Sigmoid colon (tissue), 7 donors: ENCODE data around the gene KCTD2. TPM values are rescaled to one million over a fixed set of nuclear protein-coding genes. Genes with fewer than 3 reads are reported as not detected.

ENCODE experiments used
- DNase-seq: peaks from one replicate; pipeline ENCODE4 v3.0.0-alpha.2; 2019
- H3K27ac ChIP-seq, 4 donors: fragments of 200-600 bp; sonication (generic); one replicate each; pipeline ENCODE4 v1.5.1; 2016 to 2019; ENCODE audit warnings: mild to moderate bottlenecking in 1 of 4
- H3K27me3 ChIP-seq, 3 donors: fragments of 200-600 bp; sonication (generic); one replicate each; pipeline ENCODE4 v1.5.1; 2019; ENCODE audit warnings: mild to moderate bottlenecking in 1 of 3
- H3K36me3 ChIP-seq, 4 donors: fragments of 200-600 bp; sonication (generic); one replicate each; pipeline ENCODE4 v1.5.1; 2016 to 2019
- H3K4me1 ChIP-seq, 4 donors: fragments of 200-600 bp; sonication (generic); one replicate each; pipeline ENCODE4 v1.5.1; 2017 to 2019
- H3K4me3 ChIP-seq, 4 donors: fragments of 200-600 bp; sonication (generic); one replicate each; pipeline ENCODE4 v1.5.1; 2017 to 2019; ENCODE audit warnings: mild to moderate bottlenecking in 2 of 4, moderate library complexity in 1 of 4
- H3K9me3 ChIP-seq, 4 donors: fragments of 200-600 bp in 3 of 4; sonication (generic) in 3 of 4; one replicate each; pipeline versions ENCODE4 v1.5.1 to v1.6.1; 2013 to 2019
- EP300 ChIP-seq, 4 donors: sonication (generic); formaldehyde crosslinking; IDR thresholded peaks; one replicate each; pipeline ENCODE4 v1.6.1; 2017; ENCODE audit warnings: antibody characterized with exemption in 4 of 4
- POLR2A ChIP-seq, 2 donors: fragments of 450-650 bp; IDR thresholded peaks; one replicate each; pipeline ENCODE4 v1.6.1; 2016; ENCODE audit warnings: antibody characterized with exemption in 2 of 2, mild to moderate bottlenecking in 2 of 2, moderate library complexity in 2 of 2
- POLR2AphosphoS5 ChIP-seq, 4 donors: sonication (generic); formaldehyde crosslinking; IDR thresholded peaks; one replicate each; pipeline ENCODE4 v1.6.1; 2017; ENCODE audit warnings: antibody characterized with exemption in 4 of 4
- WGBS, 2 donors: extraction: QIAGEN DNeasy Blood & Tissue Kit; methylation state at CpG; one replicate each; pipeline ENCODE4 v1.1.7; 2013; 5-methylcytosine and 5-hydroxymethylcytosine counted together
- intact Hi-C: fragments of 100-400 bp; cut with DNase I; formaldehyde crosslinking; loops from one replicate; pipeline ENCODE4 v1.15.1; 2023
- polyA plus RNA-seq, 3 donors: library from polyadenylated mRNA; stranded (reverse); fragments of 200-250 nt; gene quantifications; one replicate each; pipeline ENCODE4 v1.2.3, GENCODE V29; 2013
- total RNA-seq, 4 donors: library from RNA; depleted of rRNA; stranded (reverse); fragments of >200 nt; gene quantifications; one replicate each; pipeline ENCODE4 v1.1.0, GENCODE V29; 2016
- TF ChIP-seq, protein P1 (sequence below), 4 experiments: fragments of 450-650 bp in 3 of 4; fragments of 200-600 bp in 1 of 4; IDR thresholded peaks; one replicate each; pipeline ENCODE4 v1.5.1; 2016 to 2019; ENCODE audit warnings: antibody characterized with exemption in 4 of 4, mild to moderate bottlenecking in 3 of 4, moderate library complexity in 2 of 4
- donor health status: healthy with polysubstance abuse.
- donor health status: Bipolar disorder and iron deficiency.
- donor health status: healthy.

KCTD2 gene
- total and polyA plus RNA-seq, 7 donors: 12.5 to 25.5 (median 21.3) TPM

DNA sequence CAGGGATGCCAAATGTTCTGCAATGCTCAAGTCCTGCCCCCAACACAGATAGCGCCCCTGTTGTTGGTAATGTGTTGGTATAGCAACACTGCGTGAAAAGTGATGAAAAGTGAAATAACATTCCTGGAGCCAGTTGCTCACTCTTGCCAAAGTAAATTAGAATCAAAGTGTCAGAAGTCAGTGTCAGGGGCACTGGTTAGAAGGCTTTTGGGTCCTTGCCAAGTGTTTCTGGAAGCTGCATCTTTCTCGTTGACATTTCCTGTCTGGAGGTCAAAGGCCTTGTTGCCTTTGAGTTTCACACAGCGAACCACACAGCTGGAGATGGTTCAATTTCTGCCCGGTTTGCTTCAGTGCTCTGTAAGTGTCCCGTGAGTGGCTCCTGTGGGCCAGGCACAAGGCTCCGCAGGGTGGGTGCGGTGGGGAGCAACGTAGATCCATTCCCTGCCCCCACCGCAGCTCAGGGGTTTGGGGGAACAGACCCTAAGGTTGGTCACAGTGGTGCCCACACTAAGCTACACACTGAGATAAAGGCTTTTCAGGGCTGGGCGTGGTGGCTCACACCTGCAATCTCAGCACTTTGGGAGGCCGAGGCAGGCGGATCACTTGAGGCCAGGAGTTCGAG is 37.1 kb downstream of the KCTD2 start:
- no peak for TF ChIP-seq POLR2A (IDR thresholded peaks at IDR 0.05)
- TF ChIP-seq, protein P1, sequence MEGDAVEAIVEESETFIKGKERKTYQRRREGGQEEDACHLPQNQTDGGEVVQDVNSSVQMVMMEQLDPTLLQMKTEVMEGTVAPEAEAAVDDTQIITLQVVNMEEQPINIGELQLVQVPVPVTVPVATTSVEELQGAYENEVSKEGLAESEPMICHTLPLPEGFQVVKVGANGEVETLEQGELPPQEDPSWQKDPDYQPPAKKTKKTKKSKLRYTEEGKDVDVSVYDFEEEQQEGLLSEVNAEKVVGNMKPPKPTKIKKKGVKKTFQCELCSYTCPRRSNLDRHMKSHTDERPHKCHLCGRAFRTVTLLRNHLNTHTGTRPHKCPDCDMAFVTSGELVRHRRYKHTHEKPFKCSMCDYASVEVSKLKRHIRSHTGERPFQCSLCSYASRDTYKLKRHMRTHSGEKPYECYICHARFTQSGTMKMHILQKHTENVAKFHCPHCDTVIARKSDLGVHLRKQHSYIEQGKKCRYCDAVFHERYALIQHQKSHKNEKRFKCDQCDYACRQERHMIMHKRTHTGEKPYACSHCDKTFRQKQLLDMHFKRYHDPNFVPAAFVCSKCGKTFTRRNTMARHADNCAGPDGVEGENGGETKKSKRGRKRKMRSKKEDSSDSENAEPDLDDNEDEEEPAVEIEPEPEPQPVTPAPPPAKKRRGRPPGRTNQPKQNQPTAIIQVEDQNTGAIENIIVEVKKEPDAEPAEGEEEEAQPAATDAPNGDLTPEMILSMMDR (IDR thresholded peaks at IDR 0.05): no peak
- TF ChIP-seq POLR2AphosphoS5 (IDR thresholded peaks at IDR 0.05): no peak
- TF ChIP-seq EP300 (IDR thresholded peaks at IDR 0.05): no peak
- intact Hi-C loops: no loop called here
- Histone ChIP-seq H3K27ac (no peak overlapping the region), H3K36me3 (no peaks in the 10 kb centered on the region), H3K4me3 (no peak overlapping the region), H3K4me1 (peaks cover 0 to 17% (median 15%) of the 10 kb centered on the region in 4 donors), H3K9me3 (no peaks in the 10 kb centered on the region), H3K27me3 (no peaks in the 10 kb centered on the region)
- DNase-seq: no peak
- 57 to 63% methylated on average over 14 of the region's 14 CpGs for WGBS, 2 donors

DNA sequence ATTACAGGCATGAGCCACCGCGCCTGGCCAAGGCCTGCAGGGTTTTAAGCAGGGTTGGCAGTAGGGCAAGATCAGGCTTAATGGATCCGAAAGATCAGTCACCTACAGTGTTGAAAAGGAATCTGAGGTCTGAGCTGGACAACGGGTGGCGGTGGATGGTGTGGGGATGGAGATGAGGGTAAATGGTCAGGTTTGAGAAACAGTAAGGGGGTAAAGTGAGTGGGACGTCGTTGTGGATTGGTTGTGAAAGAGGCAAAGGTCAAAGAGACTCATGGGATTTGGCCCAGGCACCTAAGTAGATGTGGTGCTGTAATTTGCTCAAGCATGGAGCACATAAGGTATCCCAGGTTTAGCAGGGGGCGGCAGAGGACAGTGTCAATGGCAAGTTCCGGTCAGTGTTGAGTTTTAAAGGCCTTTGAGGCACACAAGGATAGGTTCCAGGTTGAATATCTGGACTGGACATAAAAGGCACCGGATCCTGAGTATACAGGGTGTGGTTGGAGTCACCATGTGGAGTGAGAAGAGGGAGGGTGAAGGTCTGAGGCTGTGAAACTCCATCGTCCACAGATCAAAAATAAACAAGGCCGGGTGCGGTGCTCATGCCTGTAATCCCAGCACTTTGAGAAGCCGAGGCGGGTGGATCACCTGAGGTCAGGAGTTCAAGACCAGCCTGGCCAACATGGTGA is 39.6 kb downstream of the KCTD2 start:
- no peak overlapping the region for H3K4me3 ChIP-seq
- intact Hi-C loops: no loop called here
- H3K4me1 ChIP-seq: peaks cover 0 to 31% (median 26%) of the 10 kb centered on the region in 4 donors
- H3K27ac ChIP-seq: peak overlapping the region in 1 of 4 donors; percentile 77
- no peaks in the 10 kb centered on the region for H3K9me3 ChIP-seq
- no peaks in the 10 kb centered on the region for H3K36me3 ChIP-seq
- TF ChIP-seq POLR2A (IDR thresholded peaks at IDR 0.05): no peak
- TF ChIP-seq POLR2AphosphoS5 (IDR thresholded peaks at IDR 0.05): no peak
- TF ChIP-seq, protein P1 (IDR thresholded peaks at IDR 0.05): no peak
- TF ChIP-seq EP300 (IDR thresholded peaks at IDR 0.05): no peak
- no peaks in the 10 kb centered on the region for H3K27me3 ChIP-seq
- no peak for DNase-seq
- 44 to 71% methylated on average over 15 of the region's 15 CpGs for WGBS, 2 donors

DNA sequence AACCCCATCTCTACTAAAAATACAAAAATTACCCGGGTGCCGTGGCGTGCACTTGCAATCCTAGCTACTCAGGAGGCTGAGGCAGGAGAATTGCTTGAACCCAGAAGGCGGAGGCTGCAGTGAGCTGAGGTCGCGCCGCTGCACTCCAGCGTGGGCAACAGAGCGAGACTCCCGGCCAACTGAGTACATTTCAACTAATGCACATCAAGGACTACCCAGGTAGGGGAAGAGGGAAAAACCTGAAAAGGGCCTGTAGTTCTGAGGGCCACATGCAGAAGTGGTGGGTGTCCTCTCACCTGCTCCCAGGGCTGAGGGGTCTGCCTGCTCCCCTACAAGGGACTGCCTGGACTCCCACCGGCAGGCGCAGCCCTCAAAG is 40.1 kb downstream of the KCTD2 start:
- H3K27ac ChIP-seq: peak overlapping the region; percentile 63 to 78 (median 77)
- DNase-seq: no peak
- TF ChIP-seq, protein P1 (IDR thresholded peaks at IDR 0.05): no peak
- TF ChIP-seq EP300 (IDR thresholded peaks at IDR 0.05) (no peak), POLR2AphosphoS5 (IDR thresholded peaks at IDR 0.05) (no peak)
- no peaks in the 10 kb centered on the region for H3K27me3 ChIP-seq
- whole genome bisulfite sequencing, 2 donors: 32 to 58% methylated on average over 12 of the region's 12 CpGs
- H3K9me3 ChIP-seq: no peaks in the 10 kb centered on the region
- H3K4me3 ChIP-seq: peak overlapping the region in 3 of 4 donors; percentile 46 to 58 (median 55)
- peaks cover 0 to 36% (median 28%) of the 10 kb centered on the region in 4 donors for H3K4me1 ChIP-seq
- no peaks in the 10 kb centered on the region for H3K36me3 ChIP-seq
- intact Hi-C loops: no loop called here

DNA sequence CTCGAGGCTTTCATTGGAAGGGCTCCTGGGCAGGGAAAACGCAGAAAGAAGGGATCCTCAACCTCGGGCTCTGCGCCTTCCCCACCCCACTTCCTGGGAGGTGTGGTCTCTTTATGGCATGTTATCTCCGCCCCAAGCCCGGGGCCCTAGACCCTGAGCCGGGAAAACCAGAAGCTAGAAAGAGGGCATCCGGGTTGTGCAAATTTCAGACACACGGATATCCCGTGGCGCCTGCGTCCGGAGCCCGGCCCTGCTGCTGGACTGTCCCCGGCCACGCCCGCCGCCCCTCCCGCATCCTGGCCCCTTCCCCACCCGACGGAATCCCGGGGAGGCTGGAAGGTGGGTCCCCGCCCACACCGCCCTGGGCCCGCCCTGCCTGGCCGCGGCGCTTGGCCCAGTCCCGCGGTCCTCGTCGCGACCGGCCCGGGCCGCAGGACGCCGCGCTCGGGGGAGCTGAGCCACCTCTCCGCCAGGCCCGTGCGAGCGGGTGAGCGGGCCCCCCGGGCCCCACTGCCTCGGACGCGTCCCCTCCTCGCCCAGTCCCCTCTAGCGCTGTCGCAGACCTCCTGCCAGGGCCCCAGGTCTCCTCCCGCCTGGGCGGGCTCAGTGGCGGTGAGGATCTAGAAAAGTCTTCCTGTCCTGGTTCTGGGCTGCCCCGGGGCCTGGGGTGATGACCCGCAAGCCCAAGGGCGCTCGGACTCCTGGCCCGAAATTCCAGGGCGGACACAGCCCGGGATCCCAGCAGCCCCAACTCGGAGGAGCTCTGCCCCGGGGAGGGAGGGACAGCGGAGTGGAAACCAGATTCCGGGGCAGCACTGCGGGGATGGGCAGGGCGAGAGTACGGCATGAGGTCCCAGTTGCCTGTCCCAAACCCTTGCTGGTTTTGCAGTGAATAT is 40.8 kb downstream of the KCTD2 start, which contains the start of gene SLC16A5:
SLC16A5 (plus strand) TSS at position 397 of the 896 bp plus-strand sequence. CDS start 5,683 bp downstream, outside the sequence.
- H3K4me3 ChIP-seq: peak within 1 kb of the TSS; percentile 29 to 58 (median 50)
- 1 to 2% methylated on average over 69 of the region's 69 CpGs for WGBS, 2 donors
- no peaks in the 10 kb centered on the region for H3K27me3 ChIP-seq
- no peak for TF ChIP-seq EP300 (IDR thresholded peaks at IDR 0.05)
- TF ChIP-seq POLR2A (IDR thresholded peaks at IDR 0.05): peak; percentile 13 to 30
- TF ChIP-seq POLR2AphosphoS5 (IDR thresholded peaks at IDR 0.05): peak in 3 of 4 donors; percentile 29 to 57 (median 38)
- peaks cover 0 to 36% (median 28%) of the 10 kb centered on the region in 4 donors for H3K4me1 ChIP-seq
- no peaks in the 10 kb centered on the region for H3K9me3 ChIP-seq
- no peaks in the 10 kb centered on the region for H3K36me3 ChIP-seq
- intact Hi-C loops: no loop called here
- DNase-seq: peak; percentile 92
- H3K27ac ChIP-seq: peak within 1 kb of the TSS; percentile 63 to 78 (median 77)
